PC-9 (cell line): ENCODE results near the gene TBX21.

Source experiments
- EZH2 ChIP-seq: fragments of 200-600 bp; sonication (generic); IDR thresholded peaks from 2 replicates; pipeline ENCODE4 v1.8.0; 2017; ENCODE audit warnings: antibody characterized with exemption, low read depth
- TF ChIP-seq, protein P1 (sequence below): fragments of 200-600 bp; sonication (generic); conservative IDR thresholded peaks from 2 replicates; pipeline ENCODE4 v1.6.1; 2017; ENCODE audit warnings: mixed run types, antibody characterized with exemption, mild to moderate bottlenecking, moderate library complexity

DNA sequence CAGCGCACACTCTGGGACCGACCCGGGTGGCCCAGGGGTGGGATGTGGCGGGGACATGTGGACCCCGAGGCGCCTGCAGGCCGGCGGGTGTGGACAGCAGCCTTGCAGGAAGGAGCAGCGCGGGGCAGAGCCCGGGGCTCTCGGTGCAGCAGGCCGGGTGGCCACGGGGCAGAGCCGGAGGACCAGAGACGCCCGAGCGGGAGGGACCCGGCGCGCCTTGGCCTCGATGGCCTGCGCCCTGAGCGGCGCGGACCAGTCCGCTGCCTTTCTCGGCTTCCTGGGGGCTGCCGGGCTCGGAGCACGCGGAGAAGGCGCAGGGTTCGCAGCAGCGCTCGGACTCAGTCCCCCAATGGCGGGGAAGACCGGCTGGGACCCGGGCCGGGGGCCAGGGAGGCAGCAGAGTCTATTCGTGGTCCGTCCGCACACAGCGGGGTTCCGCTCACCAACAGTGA lies 45.2 kb downstream of the TBX21 start:
- TF ChIP-seq, protein P1, sequence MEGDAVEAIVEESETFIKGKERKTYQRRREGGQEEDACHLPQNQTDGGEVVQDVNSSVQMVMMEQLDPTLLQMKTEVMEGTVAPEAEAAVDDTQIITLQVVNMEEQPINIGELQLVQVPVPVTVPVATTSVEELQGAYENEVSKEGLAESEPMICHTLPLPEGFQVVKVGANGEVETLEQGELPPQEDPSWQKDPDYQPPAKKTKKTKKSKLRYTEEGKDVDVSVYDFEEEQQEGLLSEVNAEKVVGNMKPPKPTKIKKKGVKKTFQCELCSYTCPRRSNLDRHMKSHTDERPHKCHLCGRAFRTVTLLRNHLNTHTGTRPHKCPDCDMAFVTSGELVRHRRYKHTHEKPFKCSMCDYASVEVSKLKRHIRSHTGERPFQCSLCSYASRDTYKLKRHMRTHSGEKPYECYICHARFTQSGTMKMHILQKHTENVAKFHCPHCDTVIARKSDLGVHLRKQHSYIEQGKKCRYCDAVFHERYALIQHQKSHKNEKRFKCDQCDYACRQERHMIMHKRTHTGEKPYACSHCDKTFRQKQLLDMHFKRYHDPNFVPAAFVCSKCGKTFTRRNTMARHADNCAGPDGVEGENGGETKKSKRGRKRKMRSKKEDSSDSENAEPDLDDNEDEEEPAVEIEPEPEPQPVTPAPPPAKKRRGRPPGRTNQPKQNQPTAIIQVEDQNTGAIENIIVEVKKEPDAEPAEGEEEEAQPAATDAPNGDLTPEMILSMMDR: no peak
- no peak for TF ChIP-seq EZH2
